Right lobe of liver (tissue), 4 donors: ENCODE data around the gene ECM2.

Experiments used
- CTCF ChIP-seq, 4 donors: fragments of 200-600 bp in 3 of 4; fragments of 450-650 bp in 1 of 4; IDR thresholded peaks; one replicate each; pipeline versions ENCODE4 v1.5.1 to v1.8.0; 2016 to 2022; ENCODE audit warnings: antibody characterized with exemption in 4 of 4, mild to moderate bottlenecking in 2 of 4
- POLR2A ChIP-seq: fragments of 450-650 bp; IDR thresholded peaks from one replicate; pipeline ENCODE4 v1.6.1; 2017; ENCODE audit warnings: antibody characterized with exemption, mild to moderate bottlenecking
- donor health status: DM: no; HTN: no; CAD: no.
- donor health status: DM: no; HTN: no; CAD: no.
- donor health status: DM: no; HTN: yes; CAD: no.

GRCh38 chr9:92463387-92463786 is 72.4 kb downstream of the ECM2 start:
- no peak for TF ChIP-seq CTCF (IDR thresholded peaks at IDR 0.05)
- no peak for TF ChIP-seq POLR2A
